HCEC 1CT (cell line): ENCODE data around the gene ROCK2.

ENCODE experiments used
- DNase-seq: peaks from one replicate; pipeline ENCODE4 v3.0.0-alpha.2; 2017

ROCK2 gene

GRCh38 chr2:11228692-11229091, 115.7 kb downstream of the ROCK2 start:
- DNase-seq = no peak

GRCh38 chr2:11227595-11227994, 116.8 kb downstream of the ROCK2 start:
- DNase-seq = no peak

GRCh38 chr2:11224887-11225286, 119.5 kb downstream of the ROCK2 start:
- no peak for DNase-seq

- DNase-seq = no peak
Observed at GRCh38 chr2:11222845-11223244, 121.6 kb downstream of the ROCK2 start.

- no peak for DNase-seq
Observed at GRCh38 chr2:11220445-11220844, 124.0 kb downstream of the ROCK2 start.

GRCh38 chr2:11215407-11215806, 129.0 kb downstream of the ROCK2 start:
- DNase-seq = no peak

- no peak for DNase-seq
Observed at GRCh38 chr2:11214770-11215169, 129.7 kb downstream of the ROCK2 start.

- DNase-seq = no peak
Observed at GRCh38 chr2:11213975-11214374, 130.5 kb downstream of the ROCK2 start.

GRCh38 chr2:11213090-11213638, 131.3 kb downstream of the ROCK2 start:
- DNase-seq = peak; percentile 11

- peak; percentile 12 for DNase-seq
Observed at GRCh38 chr2:11212645-11213044, 131.8 kb downstream of the ROCK2 start.

- no peak for DNase-seq
Observed at GRCh38 chr2:11208083-11208482, 136.4 kb downstream of the ROCK2 start.

- DNase-seq = peak; percentile 88
Observed at GRCh38 chr2:11203480-11203879, 141.0 kb downstream of the ROCK2 start.

- no peak for DNase-seq
Observed at GRCh38 chr2:11201969-11202368, 142.5 kb downstream of the ROCK2 start.

- DNase-seq = no peak
Observed at GRCh38 chr2:11200651-11201050, 143.8 kb downstream of the ROCK2 start.

- DNase-seq = no peak
Observed at GRCh38 chr2:11196246-11196645, 148.2 kb downstream of the ROCK2 start.

GRCh38 chr2:11187731-11188130, 156.7 kb downstream of the ROCK2 start:
- no peak for DNase-seq

- peak; percentile 50 for DNase-seq
Observed at GRCh38 chr2:11187083-11187619, 157.3 kb downstream of the ROCK2 start.

- DNase-seq = no peak
Observed at GRCh38 chr2:11186145-11186544, 158.3 kb downstream of the ROCK2 start.

GRCh38 chr2:11182951-11183350, 161.5 kb downstream of the ROCK2 start:
- no peak for DNase-seq

GRCh38 chr2:11180653-11181052, 163.8 kb downstream of the ROCK2 start:
- no peak for DNase-seq

GRCh38 chr2:11179899-11180298, 164.5 kb downstream of the ROCK2 start:
- no peak for DNase-seq

GRCh38 chr2:11179196-11179595, 165.2 kb downstream of the ROCK2 start:
- no peak for DNase-seq

GRCh38 chr2:11177871-11178690, 166.4 kb downstream of the ROCK2 start:
- no peak for DNase-seq

GRCh38 chr2:11175293-11175795, 169.1 kb downstream of the ROCK2 start:
- peak; percentile 54 for DNase-seq
